GM06990 (cell line): ENCODE measurements around the gene POLN.

Source experiments
- DNase-seq: peaks from one replicate; pipeline ENCODE4 v3.0.0-alpha.2; 2011; ENCODE audit not compliant: insufficient read length; ENCODE audit errors: extremely low read depth
- H3K27me3 ChIP-seq: replicated peaks from 2 replicates; pipeline ENCODE4 v1.6.0; 2011; ENCODE audit warnings: low read length; ENCODE audit not compliant: control insufficient read depth, insufficient read depth
- H3K36me3 ChIP-seq: 2 replicates; pipeline ENCODE4 v1.5.1; 2011; ENCODE audit warnings: low read length; ENCODE audit not compliant: control insufficient read depth, insufficient read depth
- H3K4me3 ChIP-seq: replicated peaks from 2 replicates; pipeline ENCODE4 v1.5.1; 2011; ENCODE audit warnings: low read depth, mild to moderate bottlenecking, control low read depth, low read length
- TF ChIP-seq, protein P1 (sequence below): IDR thresholded peaks from 2 replicates; pipeline ENCODE4 v1.5.1; 2011; ENCODE audit warnings: low read length, control low read depth, mild to moderate bottlenecking, inconsistent platforms; ENCODE audit not compliant: insufficient read depth, poor library complexity, severe bottlenecking

Gene POLN

DNA sequence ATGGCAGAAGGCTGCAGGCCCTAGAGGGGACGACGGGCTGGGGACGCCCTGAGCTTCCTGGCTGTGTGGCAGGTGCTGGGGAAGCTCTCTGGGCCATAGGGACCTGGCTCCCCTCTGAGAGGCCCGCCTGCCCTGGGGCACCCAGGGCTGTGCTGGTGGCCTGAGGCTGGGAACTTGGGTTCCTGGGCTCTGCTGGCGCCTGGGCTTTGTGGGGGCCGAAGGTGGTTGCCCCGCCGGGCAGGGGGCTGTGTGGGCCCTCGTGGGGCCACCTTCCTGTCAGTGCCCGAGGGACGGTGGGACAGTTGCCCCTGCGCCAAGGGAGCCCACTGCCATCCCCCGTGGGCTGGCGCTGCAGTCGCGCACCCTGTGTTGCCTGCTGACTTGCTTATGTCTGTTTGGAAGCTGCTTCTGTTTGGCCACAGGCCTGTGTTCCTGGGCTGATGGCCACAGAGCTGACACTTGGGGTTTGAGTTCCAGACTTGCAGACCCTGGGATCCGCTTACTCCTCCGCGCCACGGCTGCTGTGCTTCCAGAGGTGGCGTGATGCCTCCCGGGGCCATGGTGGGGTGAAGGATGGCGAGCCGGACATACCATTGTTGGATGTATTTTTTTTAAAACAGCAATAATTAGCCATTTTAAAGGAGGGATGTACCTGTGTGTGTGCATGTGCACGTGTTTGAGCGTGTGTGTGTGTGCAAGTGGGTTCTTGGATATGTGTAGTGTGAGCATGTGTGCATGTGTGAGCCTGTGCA, 174.3 kb downstream of the POLN start:
- no peaks in the 10 kb centered on the region; the same call in 1 of the 2 replicates for H3K27me3 ChIP-seq
- no peak overlapping the region for H3K4me3 ChIP-seq
- no peaks in the 10 kb centered on the region for H3K36me3 ChIP-seq
- TF ChIP-seq, protein P1, sequence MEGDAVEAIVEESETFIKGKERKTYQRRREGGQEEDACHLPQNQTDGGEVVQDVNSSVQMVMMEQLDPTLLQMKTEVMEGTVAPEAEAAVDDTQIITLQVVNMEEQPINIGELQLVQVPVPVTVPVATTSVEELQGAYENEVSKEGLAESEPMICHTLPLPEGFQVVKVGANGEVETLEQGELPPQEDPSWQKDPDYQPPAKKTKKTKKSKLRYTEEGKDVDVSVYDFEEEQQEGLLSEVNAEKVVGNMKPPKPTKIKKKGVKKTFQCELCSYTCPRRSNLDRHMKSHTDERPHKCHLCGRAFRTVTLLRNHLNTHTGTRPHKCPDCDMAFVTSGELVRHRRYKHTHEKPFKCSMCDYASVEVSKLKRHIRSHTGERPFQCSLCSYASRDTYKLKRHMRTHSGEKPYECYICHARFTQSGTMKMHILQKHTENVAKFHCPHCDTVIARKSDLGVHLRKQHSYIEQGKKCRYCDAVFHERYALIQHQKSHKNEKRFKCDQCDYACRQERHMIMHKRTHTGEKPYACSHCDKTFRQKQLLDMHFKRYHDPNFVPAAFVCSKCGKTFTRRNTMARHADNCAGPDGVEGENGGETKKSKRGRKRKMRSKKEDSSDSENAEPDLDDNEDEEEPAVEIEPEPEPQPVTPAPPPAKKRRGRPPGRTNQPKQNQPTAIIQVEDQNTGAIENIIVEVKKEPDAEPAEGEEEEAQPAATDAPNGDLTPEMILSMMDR: no peak
- no peak for DNase-seq

DNA sequence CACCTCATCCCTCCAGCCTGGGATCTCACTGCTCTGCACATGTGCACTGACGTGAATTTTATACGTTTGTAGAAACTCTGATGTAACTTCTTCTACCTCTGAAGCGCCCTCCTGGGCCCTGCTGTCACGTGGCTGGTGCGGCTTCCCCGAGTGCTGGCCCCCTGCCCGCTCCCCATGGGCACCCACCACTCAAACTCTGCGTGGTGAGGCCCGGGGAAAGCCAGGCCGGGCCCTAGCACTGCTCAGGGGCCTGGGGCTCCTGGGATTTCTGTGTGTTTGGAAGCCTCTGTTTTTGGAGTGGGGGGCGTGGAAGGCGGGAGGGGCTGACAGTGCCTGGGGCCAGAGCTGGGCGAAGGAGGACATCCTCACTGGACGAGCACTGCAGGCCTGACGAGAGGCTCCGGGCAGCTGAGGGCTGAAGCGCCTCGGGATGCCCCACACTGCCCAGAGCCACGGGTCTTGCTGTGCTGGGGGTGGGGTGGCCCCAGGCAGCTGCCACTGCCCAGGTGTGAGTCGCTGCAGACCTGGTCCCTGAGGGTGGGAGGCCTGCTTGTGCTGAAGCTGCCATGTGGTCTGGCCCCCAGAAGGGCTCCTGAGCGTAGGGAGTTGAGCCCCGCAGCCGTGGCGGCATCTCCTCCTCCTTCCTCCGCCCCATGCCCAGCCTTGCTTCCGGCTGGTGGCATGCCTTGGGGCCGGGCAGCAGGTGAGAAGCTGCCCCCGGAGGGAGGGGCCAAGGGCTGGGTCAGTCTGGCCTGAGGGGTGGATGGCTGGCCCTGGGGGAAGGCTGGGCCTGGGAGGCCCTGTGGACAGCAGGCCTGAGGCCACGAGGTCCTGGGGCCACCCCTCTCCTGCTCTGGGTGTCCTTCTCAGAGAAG, 175.1 kb downstream of the POLN start:
- no peak for DNase-seq
- Histone ChIP-seq H3K27me3 (no peaks in the 10 kb centered on the region; the same call in 1 of the 2 replicates), H3K36me3 (no peaks in the 10 kb centered on the region), H3K4me3 (no peak overlapping the region)
- TF ChIP-seq, protein P1: no peak

- TF ChIP-seq, protein P1: no peak
- Histone ChIP-seq H3K4me3 (no peak overlapping the region), H3K27me3 (no peaks in the 10 kb centered on the region; the same call in 1 of the 2 replicates), H3K36me3 (no peaks in the 10 kb centered on the region)
- no peak for DNase-seq
Observed at GRCh38 chr4:2066011-2066551, 175.8 kb downstream of the POLN start.

DNA sequence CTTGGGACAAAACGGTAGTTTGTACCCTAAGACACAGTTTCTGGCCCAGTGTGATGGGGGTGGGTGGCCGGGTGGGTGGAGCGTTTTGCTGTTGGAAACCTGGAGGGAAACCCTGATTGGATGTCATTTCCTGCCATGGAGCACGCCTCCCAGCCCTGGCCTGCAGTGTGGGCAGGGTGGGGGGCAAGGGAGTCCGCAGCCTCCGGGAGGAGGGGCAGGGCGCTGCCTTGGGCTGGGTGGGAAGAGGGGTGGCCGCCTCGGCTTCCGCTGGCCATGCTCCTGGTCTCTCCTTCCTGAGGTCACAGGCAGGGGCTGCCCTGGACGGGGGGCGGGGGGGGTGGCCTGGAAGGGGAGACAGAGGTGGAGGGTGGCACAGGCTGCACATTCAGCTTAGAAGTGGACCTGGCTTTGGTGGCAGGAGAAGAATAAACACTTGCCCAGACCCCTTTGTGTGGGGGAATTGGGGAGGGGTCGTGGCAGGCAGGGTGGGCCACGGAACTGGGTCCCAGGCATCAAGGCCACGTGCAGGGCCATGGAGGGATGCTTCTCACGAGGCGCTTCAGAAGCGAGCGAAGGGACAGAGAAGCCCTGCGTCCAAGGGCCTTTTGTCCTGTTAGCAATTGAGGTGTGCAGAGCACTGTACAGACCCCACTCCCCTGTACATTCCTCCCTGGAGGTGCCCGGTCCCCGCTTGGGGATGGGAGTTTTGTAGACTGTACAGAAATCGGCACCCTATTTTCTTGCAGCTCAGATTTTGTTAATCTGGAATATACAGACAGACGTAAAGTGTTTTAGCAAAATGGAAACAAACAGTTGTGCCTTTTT, 176.6 kb downstream of the POLN start:
- TF ChIP-seq, protein P1: no peak
- Histone ChIP-seq H3K4me3 (no peak overlapping the region), H3K27me3 (no peaks in the 10 kb centered on the region), H3K36me3 (no peaks in the 10 kb centered on the region)
- no peak for DNase-seq

- Histone ChIP-seq H3K36me3 (no peaks in the 10 kb centered on the region), H3K27me3 (no peaks in the 10 kb centered on the region), H3K4me3 (no peak overlapping the region)
- TF ChIP-seq, protein P1: no peak
- no peak for DNase-seq
Observed at GRCh38 chr4:2064276-2064991, 177.5 kb downstream of the POLN start.
